Non-pigmented ciliary epithelial cell (primary cell): ENCODE data around the gene FOSL1.

Source experiments
- DNase-seq: peaks from one replicate; pipeline ENCODE4 v3.0.0-alpha.2; 2010; ENCODE audit warnings: low read depth

The FOSL1 gene

GRCh38 chr11:65900125-65900898, at the start of gene FOSL1:
TSS of gene FOSL1 (minus strand) at chr11:65900388. CDS start at chr11:65900339, 49 bp downstream.
- DNase-seq, result peak; percentile 78

- DNase-seq, result no peak
Measured at GRCh38 chr11:65947603-65948125, 47.5 kb upstream of the FOSL1 start.

GRCh38 chr11:65947133-65947532, 46.9 kb upstream of the FOSL1 start:
- DNase-seq, result no peak

- DNase-seq, result no peak
Measured at GRCh38 chr11:65946655-65947054, 46.5 kb upstream of the FOSL1 start.

- no peak for DNase-seq
Measured at GRCh38 chr11:65945941-65946558, 45.9 kb upstream of the FOSL1 start.

GRCh38 chr11:65945430-65945911, 45.3 kb upstream of the FOSL1 start, which contains the start of gene TSGA10IP:
TSS of gene TSGA10IP (plus strand) at chr11:65945480. CDS start at chr11:65945676, 196 bp downstream.
- no peak for DNase-seq

- no peak for DNase-seq
Measured at GRCh38 chr11:65944767-65945166, 44.6 kb upstream of the FOSL1 start.

- DNase-seq, result no peak
Measured at GRCh38 chr11:65944191-65944590, 44.0 kb upstream of the FOSL1 start.

- no peak for DNase-seq
Measured at GRCh38 chr11:65942531-65942930, 42.3 kb upstream of the FOSL1 start.

- DNase-seq, result no peak
Measured at GRCh38 chr11:65941720-65942310, 41.6 kb upstream of the FOSL1 start.

GRCh38 chr11:65937766-65938165, 37.6 kb upstream of the FOSL1 start:
- no peak for DNase-seq

- no peak for DNase-seq
Measured at GRCh38 chr11:65934014-65934413, 33.8 kb upstream of the FOSL1 start.

- no peak for DNase-seq
Measured at GRCh38 chr11:65932558-65932919, 32.4 kb upstream of the FOSL1 start.

GRCh38 chr11:65931773-65932557, 31.8 kb upstream of the FOSL1 start:
- no peak for DNase-seq

- no peak for DNase-seq
Measured at GRCh38 chr11:65928667-65929066, 28.5 kb upstream of the FOSL1 start.

GRCh38 chr11:65927904-65928397, 27.8 kb upstream of the FOSL1 start:
- DNase-seq, result no peak

- no peak for DNase-seq
Measured at GRCh38 chr11:65925397-65925796, 25.2 kb upstream of the FOSL1 start.

GRCh38 chr11:65922565-65922964, 22.4 kb upstream of the FOSL1 start:
- no peak for DNase-seq

- DNase-seq, result no peak
Measured at GRCh38 chr11:65921876-65922275, 21.7 kb upstream of the FOSL1 start.

GRCh38 chr11:65921033-65921555, 20.9 kb upstream of the FOSL1 start:
- DNase-seq, result no peak

GRCh38 chr11:65920372-65920802, 20.2 kb upstream of the FOSL1 start:
- DNase-seq, result no peak
